GM18870 (cell line): ENCODE data around the gene CBLN3.

Experiments
- ATAC-seq: cut with Tn5 transposase; IDR thresholded peaks from one replicate; pipeline ENCODE4 v1.9.1; 2021; ENCODE audit warnings: moderate library complexity; ENCODE audit not compliant: unreplicated experiment

The CBLN3 gene

GRCh38 chr14:24426912-24427536, 2.4 kb downstream of the CBLN3 start:
- no peak for ATAC-seq

- no peak for ATAC-seq
Measured at GRCh38 chr14:24426150-24426911, 3.1 kb downstream of the CBLN3 start.

- ATAC-seq = no peak
Measured at GRCh38 chr14:24425704-24426103, 3.8 kb downstream of the CBLN3 start.

GRCh38 chr14:24422694-24423601, 6.5 kb downstream of the CBLN3 start:
- ATAC-seq = no peak

- no peak for ATAC-seq
Measured at GRCh38 chr14:24422261-24422660, 7.2 kb downstream of the CBLN3 start.

- no peak for ATAC-seq
Measured at GRCh38 chr14:24418492-24418873, 11.0 kb downstream of the CBLN3 start.

GRCh38 chr14:24417832-24418491, 11.5 kb downstream of the CBLN3 start:
- no peak for ATAC-seq

- ATAC-seq = no peak
Measured at GRCh38 chr14:24416932-24417619, 12.4 kb downstream of the CBLN3 start.

- ATAC-seq = no peak
Measured at GRCh38 chr14:24416254-24416931, 13.1 kb downstream of the CBLN3 start.

GRCh38 chr14:24415421-24416253, 13.8 kb downstream of the CBLN3 start:
- ATAC-seq = no peak

GRCh38 chr14:24414732-24415420, 14.6 kb downstream of the CBLN3 start:
- ATAC-seq = no peak

- no peak for ATAC-seq
Measured at GRCh38 chr14:24414077-24414476, 15.4 kb downstream of the CBLN3 start.

GRCh38 chr14:24411443-24412389, 17.8 kb downstream of the CBLN3 start:
- no peak for ATAC-seq

- no peak for ATAC-seq
Measured at GRCh38 chr14:24409956-24410355, 19.5 kb downstream of the CBLN3 start.

GRCh38 chr14:24409192-24409591, 20.3 kb downstream of the CBLN3 start:
- no peak for ATAC-seq

GRCh38 chr14:24408764-24409163, 20.7 kb downstream of the CBLN3 start:
- ATAC-seq = no peak

- ATAC-seq = no peak
Measured at GRCh38 chr14:24407608-24408325, 21.7 kb downstream of the CBLN3 start.
